ENCODE results near the gene SH2D7. TPM values are rescaled to one million over a fixed set of nuclear protein-coding genes. Genes with fewer than 3 reads are reported as not detected.

The SH2D7 gene
- total and polyA plus RNA-seq, 4 experiments from 2014 or later = not detected

DNA sequence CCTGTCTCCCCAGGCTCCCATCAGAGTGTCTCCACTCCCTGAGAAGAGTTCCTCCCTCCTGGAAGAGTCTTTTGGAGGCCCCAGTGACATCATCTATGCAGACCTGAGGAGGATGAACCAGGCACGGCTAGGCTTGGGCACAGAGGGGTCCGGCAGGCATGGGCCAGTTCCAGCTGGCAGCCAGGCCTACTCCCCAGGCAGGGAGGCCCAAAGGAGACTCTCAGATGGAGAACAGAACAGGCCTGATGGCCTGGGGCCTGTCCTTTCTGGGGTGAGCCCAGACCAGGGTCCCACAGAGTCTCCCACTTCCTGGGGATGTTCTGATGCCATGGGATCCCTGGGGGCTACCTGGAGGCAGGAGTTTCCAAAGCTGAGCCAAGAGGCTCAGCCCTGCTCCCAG is 8.5 kb downstream of the SH2D7 start:
- Histone ChIP-seq H3K36me3 (ENCODE audit: insufficient read depth, low read length) (no peaks in the 10 kb centered on the region), H3K4me1 (ENCODE audit: insufficient read depth, low read length) (peaks cover 38% of the 10 kb centered on the region), H3K4me3 (ENCODE audit: low read length in 2 of 2) (no peak overlapping the region), H3K27me3 (ENCODE audit: insufficient read depth, low read length) (no peaks in the 10 kb centered on the region), H3K9me3 (ENCODE audit: control insufficient read depth in 1 of 2, low read length in 2 of 2) (no peaks in the 10 kb centered on the region), H3K27ac (ENCODE audit: low read depth, low read length) (no peak overlapping the region)
- Mint-ChIP-seq H3K4me3 (no peak overlapping the region), H3K9me3 (no peaks in the 10 kb centered on the region), H3K4me1 (peaks cover 28 to 47% (median 33%) of the 10 kb centered on the region in 4 donors), H3K27me3 (no peaks in the 10 kb centered on the region), H3K36me3 (no peaks in the 10 kb centered on the region), H3K27ac (peak overlapping the region in 2 of 7 donors; percentile 42 to 64)
- intact Hi-C loops (cut with micrococcal nuclease) = no loop called here
- ChIA-PET POLR2A (ENCODE audit: partially characterized antibody) (no interaction called here), CTCF (ENCODE audit: partially characterized antibody) (interaction anchor here (0.8 to 3.6 kb wide), 5 partner anchors 11 to 142 kb away, joined by 3 to 12 read pairs (median 6); no protein-coding TSS in a partner anchor)
- DNase-seq = no peak

DNA sequence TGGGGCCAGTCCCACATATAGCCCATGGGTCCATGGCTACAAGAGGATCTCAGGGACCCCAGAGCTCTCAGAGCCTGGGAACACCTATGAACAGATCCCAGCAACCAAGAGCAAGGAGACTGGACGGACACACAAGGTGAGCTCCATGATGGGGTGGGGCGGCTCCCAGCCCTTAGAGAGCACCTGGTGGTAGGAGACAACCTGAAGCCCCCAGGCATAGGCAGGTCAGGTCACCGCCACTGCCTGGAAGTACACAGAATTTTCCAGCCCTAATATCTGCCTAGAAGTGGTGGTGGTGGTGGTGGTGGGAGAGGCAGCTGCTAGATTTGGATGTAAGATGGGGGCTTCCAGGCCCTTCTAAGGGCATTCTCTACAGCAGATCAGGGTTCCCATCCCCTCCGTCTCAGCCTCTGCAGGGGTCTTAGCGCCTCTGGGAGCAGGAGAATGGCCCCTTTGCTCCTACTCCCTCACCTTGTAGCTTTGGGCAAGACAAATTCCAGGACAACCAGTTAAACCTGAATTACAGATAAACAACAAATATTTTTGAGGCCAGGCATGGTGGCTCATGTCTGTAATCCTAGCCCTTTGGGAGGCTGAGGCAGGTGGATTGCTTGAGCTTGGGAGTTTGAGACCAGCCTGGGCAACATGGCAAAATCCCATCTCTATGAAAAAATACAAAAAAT is 9.2 kb downstream of the SH2D7 start:
- Mint-ChIP-seq H3K9me3 (no peaks in the 10 kb centered on the region), H3K27me3 (no peaks in the 10 kb centered on the region), H3K4me1 (peaks cover 31 to 52% (median 38%) of the 10 kb centered on the region in 4 donors), H3K4me3 (no peak overlapping the region), H3K27ac (peak overlapping the region in 5 of 7 donors; percentile 42 to 88 (median 78)), H3K36me3 (no peaks in the 10 kb centered on the region)
- no peak overlapping the region for H3K4me3 ChIP-seq (ENCODE audit: low read length in 2 of 2)
- peaks cover 45% of the 10 kb centered on the region for H3K4me1 ChIP-seq (ENCODE audit: insufficient read depth, low read length)
- no peak overlapping the region for H3K27ac ChIP-seq (ENCODE audit: low read depth, low read length)
- intact Hi-C loops (cut with micrococcal nuclease) = no loop called here
- H3K9me3 ChIP-seq (ENCODE audit: control insufficient read depth in 1 of 2, low read length in 2 of 2) = no peaks in the 10 kb centered on the region
- DNase-seq = no peak
- POLR2A ChIA-PET (ENCODE audit: partially characterized antibody) = no interaction called here
- no peaks in the 10 kb centered on the region for H3K36me3 ChIP-seq (ENCODE audit: insufficient read depth, low read length)
- H3K27me3 ChIP-seq (ENCODE audit: insufficient read depth, low read length) = no peaks in the 10 kb centered on the region
- CTCF ChIA-PET (ENCODE audit: partially characterized antibody) = interaction anchor here (0.6 to 3.6 kb wide), 8 partner anchors 11 to 143 kb away, joined by 3 to 12 read pairs (median 4); no protein-coding TSS in a partner anchor

GRCh38 chr15:78102211-78102610 is 9.8 kb downstream of the SH2D7 start:
- H3K36me3 ChIP-seq (ENCODE audit: insufficient read depth, low read length) = no peaks in the 10 kb centered on the region
- H3K9me3 ChIP-seq (ENCODE audit: control insufficient read depth in 1 of 2, low read length in 2 of 2) = no peaks in the 10 kb centered on the region
- H3K27ac ChIP-seq (ENCODE audit: low read depth, low read length) = peak overlapping the region; percentile 50
- H3K4me1 Mint-ChIP-seq = peaks cover 31 to 55% (median 40%) of the 10 kb centered on the region in 4 donors
- POLR2A ChIA-PET (ENCODE audit: partially characterized antibody) = interaction anchor here (1.3 kb wide), 1 partner anchor 9 kb away, joined by 3 read pairs; no protein-coding TSS in a partner anchor
- H3K27me3 Mint-ChIP-seq = no peaks in the 10 kb centered on the region
- CTCF ChIA-PET (ENCODE audit: partially characterized antibody) = interaction anchor here (0.6 to 11.4 kb wide), 8 partner anchors 10 to 143 kb away, joined by 3 to 236 read pairs (median 6); no protein-coding TSS in a partner anchor
- H3K27ac Mint-ChIP-seq = peak overlapping the region; percentile 37 to 88 (median 77)
- H3K4me1 ChIP-seq (ENCODE audit: insufficient read depth, low read length) = peaks cover 46% of the 10 kb centered on the region
- intact Hi-C loops (cut with micrococcal nuclease) = no loop called here
- no peak for DNase-seq
- no peak overlapping the region for H3K4me3 Mint-ChIP-seq
- no peaks in the 10 kb centered on the region for H3K36me3 Mint-ChIP-seq
- no peaks in the 10 kb centered on the region for H3K9me3 Mint-ChIP-seq
- no peak overlapping the region for H3K4me3 ChIP-seq (ENCODE audit: low read length in 2 of 2)
- no peaks in the 10 kb centered on the region for H3K27me3 ChIP-seq (ENCODE audit: insufficient read depth, low read length)

- H3K36me3 Mint-ChIP-seq = no peaks in the 10 kb centered on the region
- Histone ChIP-seq H3K9me3 (ENCODE audit: control insufficient read depth in 1 of 2, low read length in 2 of 2) (no peaks in the 10 kb centered on the region), H3K27ac (ENCODE audit: low read depth, low read length) (peak overlapping the region; percentile 50), H3K27me3 (ENCODE audit: insufficient read depth, low read length) (no peaks in the 10 kb centered on the region), H3K4me1 (ENCODE audit: insufficient read depth, low read length) (peaks cover 46% of the 10 kb centered on the region), H3K36me3 (ENCODE audit: insufficient read depth, low read length) (no peaks in the 10 kb centered on the region), H3K4me3 (ENCODE audit: low read length in 2 of 2) (no peak overlapping the region)
- no peak for DNase-seq
- no peak overlapping the region for H3K4me3 Mint-ChIP-seq
- no peaks in the 10 kb centered on the region for H3K27me3 Mint-ChIP-seq
- peak overlapping the region; percentile 19 to 93 (median 79) for H3K27ac Mint-ChIP-seq
- H3K4me1 Mint-ChIP-seq = peaks cover 31 to 55% (median 42%) of the 10 kb centered on the region in 4 donors
- CTCF ChIA-PET (ENCODE audit: partially characterized antibody) = interaction anchor here (0.6 to 11.4 kb wide), 6 partner anchors 10 to 144 kb away, joined by 3 to 236 read pairs (median 6); no protein-coding TSS in a partner anchor
- intact Hi-C loops (cut with micrococcal nuclease) = no loop called here
- H3K9me3 Mint-ChIP-seq = no peaks in the 10 kb centered on the region
- POLR2A ChIA-PET (ENCODE audit: partially characterized antibody) = interaction anchor here (0.7 to 4.1 kb wide), 7 partner anchors 9 to 102 kb away, joined by 3 to 22 read pairs (median 4); no protein-coding TSS in a partner anchor
These were observed 10.4 kb downstream of the SH2D7 start for GRCh38 chr15:78102741-78103140.

DNA sequence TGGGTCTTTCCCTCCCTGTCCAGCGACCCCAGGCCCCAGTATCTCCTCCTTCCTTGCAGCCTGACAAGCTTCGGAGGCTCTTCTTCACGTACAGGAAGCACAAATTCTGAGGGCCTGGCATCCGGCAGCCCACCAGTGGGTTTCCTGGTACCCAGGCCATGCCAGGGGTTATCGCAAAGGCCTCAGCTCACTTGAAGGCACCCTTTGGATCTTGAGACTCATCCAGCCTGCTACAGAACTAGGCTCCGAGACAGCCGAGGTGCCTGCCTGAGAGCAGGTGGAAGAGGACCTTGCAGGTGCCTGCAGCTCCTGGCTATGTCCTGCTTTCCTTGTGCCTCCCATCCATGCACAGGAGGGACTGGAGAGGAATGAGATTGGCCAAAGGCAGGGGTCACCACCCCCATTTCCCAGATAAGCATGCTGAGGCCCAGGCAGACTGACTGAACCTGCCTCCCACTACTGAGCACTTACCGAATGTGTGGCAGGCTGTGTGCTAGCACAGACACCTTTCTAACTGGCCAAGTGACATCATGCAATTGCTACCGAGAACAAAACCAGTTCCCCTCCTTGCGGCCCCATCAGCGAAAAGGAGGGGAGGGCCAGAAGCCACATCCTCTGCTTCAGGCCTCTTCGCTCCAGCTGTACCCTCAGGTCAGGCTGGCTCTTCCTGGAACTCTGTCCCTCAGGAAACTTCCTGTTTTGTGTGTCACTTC is 11.2 kb downstream of the SH2D7 start:
- peak overlapping the region in 7 of 8 donors; percentile 40 to 73 (median 58) for H3K4me3 Mint-ChIP-seq
- Histone ChIP-seq H3K27me3 (ENCODE audit: insufficient read depth, low read length) (no peaks in the 10 kb centered on the region), H3K36me3 (ENCODE audit: insufficient read depth, low read length) (no peaks in the 10 kb centered on the region), H3K9me3 (ENCODE audit: control insufficient read depth in 1 of 2, low read length in 2 of 2) (no peaks in the 10 kb centered on the region), H3K4me1 (ENCODE audit: insufficient read depth, low read length) (peaks cover 49% of the 10 kb centered on the region), H3K27ac (ENCODE audit: low read depth, low read length) (peak overlapping the region; percentile 50), H3K4me3 (ENCODE audit: low read length in 2 of 2) (no peak overlapping the region)
- ChIA-PET POLR2A (ENCODE audit: partially characterized antibody) (interaction anchor here (0.7 to 4.1 kb wide), 9 partner anchors 10 to 103 kb away, joined by 3 to 22 read pairs (median 4); partner anchors contain the start of gene TBC1D2B), CTCF (ENCODE audit: partially characterized antibody) (interaction anchor here (1.2 to 11.4 kb wide), 5 partner anchors 52 to 145 kb away, joined by 3 to 236 read pairs (median 6); no protein-coding TSS in a partner anchor)
- peaks cover 31 to 55% (median 45%) of the 10 kb centered on the region in 4 donors for H3K4me1 Mint-ChIP-seq
- no peaks in the 10 kb centered on the region for H3K27me3 Mint-ChIP-seq
- intact Hi-C loops (cut with micrococcal nuclease) = no loop called here
- peak overlapping the region; percentile 76 to 94 (median 91) for H3K27ac Mint-ChIP-seq
- no peaks in the 10 kb centered on the region for H3K9me3 Mint-ChIP-seq
- peak; percentile 58 to 72 (median 64) for DNase-seq
- H3K36me3 Mint-ChIP-seq = no peaks in the 10 kb centered on the region

DNA sequence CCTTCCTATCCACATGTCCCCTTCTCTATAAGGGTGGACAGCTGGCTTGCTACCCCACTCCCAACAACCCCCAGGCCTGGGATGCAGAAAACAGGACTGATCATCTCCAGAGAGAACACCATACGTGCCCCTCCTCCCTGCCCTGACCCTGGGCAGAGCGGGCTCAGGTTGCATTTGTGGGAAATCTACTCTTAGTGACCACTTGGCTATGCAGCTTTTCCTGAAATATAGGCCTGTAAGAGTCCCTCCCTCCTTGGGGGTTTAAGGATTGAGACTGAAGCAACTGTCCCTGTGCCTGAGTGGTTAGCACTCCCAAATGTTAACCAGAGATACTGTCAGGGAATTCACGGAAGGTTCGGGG is 11.7 kb downstream of the SH2D7 start:
- no peak for DNase-seq
- Histone ChIP-seq H3K27me3 (ENCODE audit: insufficient read depth, low read length) (no peaks in the 10 kb centered on the region), H3K4me1 (ENCODE audit: insufficient read depth, low read length) (peaks cover 49% of the 10 kb centered on the region), H3K9me3 (ENCODE audit: control insufficient read depth in 1 of 2, low read length in 2 of 2) (no peaks in the 10 kb centered on the region), H3K27ac (ENCODE audit: low read depth, low read length) (peak overlapping the region; percentile 50), H3K4me3 (ENCODE audit: low read length in 2 of 2) (no peak overlapping the region), H3K36me3 (ENCODE audit: insufficient read depth, low read length) (no peaks in the 10 kb centered on the region)
- intact Hi-C loops (cut with micrococcal nuclease) = no loop called here
- Mint-ChIP-seq H3K4me1 (peaks cover 31 to 55% (median 45%) of the 10 kb centered on the region in 4 donors), H3K4me3 (peak overlapping the region in 6 of 8 donors; percentile 40 to 73 (median 49)), H3K36me3 (no peaks in the 10 kb centered on the region), H3K27me3 (no peaks in the 10 kb centered on the region), H3K9me3 (no peaks in the 10 kb centered on the region), H3K27ac (peak overlapping the region; percentile 76 to 94 (median 91))
- POLR2A ChIA-PET (ENCODE audit: partially characterized antibody) = interaction anchor here (0.7 to 4.1 kb wide), 7 partner anchors 27 to 104 kb away, joined by 3 to 22 read pairs (median 5); partner anchors contain the start of gene TBC1D2B
- CTCF ChIA-PET (ENCODE audit: partially characterized antibody) = interaction anchor here (0.8 to 11.4 kb wide), 8 partner anchors 9 to 145 kb away, joined by 3 to 236 read pairs (median 4); no protein-coding TSS in a partner anchor

Measured in CD4-positive, alpha-beta memory T cell (primary cell).